HEK293T (cell line): ENCODE measurements around the gene SLC25A21.

Experiments used
- CTCF ChIA-PET: fragments of 350-600 bp; formaldehyde crosslinking; extraction: SDS; loops from one replicate; lab custom pipeline; 2021; ENCODE audit warnings: antibody characterized with exemption, inconsistent platforms; lab: Yijun Ruan, JAX
- POLR2A ChIA-PET: fragments of 350-600 bp; formaldehyde crosslinking; extraction: SDS; loops from one replicate; lab custom pipeline; 2020; ENCODE audit warnings: antibody characterized with exemption, inconsistent platforms; lab: Yijun Ruan, JAX
- DNase-seq: peaks from one replicate; pipeline ENCODE4 v3.0.0; 2012; ENCODE audit warnings: mixed read lengths; ENCODE audit errors: extremely low spot score
- ARNT ChIP-seq: fragments of 450-650 bp; IDR thresholded peaks from 2 replicates; pipeline ENCODE4 v1.6.1; 2017; ENCODE audit warnings: mild to moderate bottlenecking
- BHLHE40 ChIP-seq: fragments of 450-650 bp; IDR thresholded peaks from 2 replicates; pipeline ENCODE4 v1.6.1; 2016; ENCODE audit warnings: mild to moderate bottlenecking, moderate library complexity, borderline replicate concordance
- CTBP1 ChIP-seq: fragments of 450-650 bp; IDR thresholded peaks from 2 replicates; pipeline ENCODE4 v1.6.1; 2016; ENCODE audit warnings: borderline replicate concordance
- ELF4 ChIP-seq: fragments of 450-650 bp; IDR thresholded peaks from 2 replicates; pipeline ENCODE4 v1.6.1; 2017; ENCODE audit warnings: antibody characterized with exemption
- FOXA1 ChIP-seq: fragments of 450-650 bp; IDR thresholded peaks from 2 replicates; pipeline ENCODE4 v1.6.1; 2016; ENCODE audit warnings: mild to moderate bottlenecking
- FOXK2 ChIP-seq: fragments of 450-650 bp; IDR thresholded peaks from 2 replicates; pipeline ENCODE4 v1.6.1; 2016; ENCODE audit warnings: mild to moderate bottlenecking
- FOXM1 ChIP-seq: fragments of 450-650 bp; IDR thresholded peaks from 2 replicates; pipeline ENCODE4 v1.6.1; 2017; ENCODE audit warnings: mild to moderate bottlenecking, borderline replicate concordance
- HDGF ChIP-seq: fragments of 450-650 bp; IDR thresholded peaks from 2 replicates; pipeline ENCODE4 v1.6.1; 2017; ENCODE audit warnings: antibody characterized with exemption, borderline replicate concordance
- L3MBTL2 ChIP-seq: fragments of 450-650 bp; conservative IDR thresholded peaks from 2 replicates; pipeline ENCODE4 v1.6.1; 2016; ENCODE audit warnings: mild to moderate bottlenecking
- LEF1 ChIP-seq: fragments of 450-650 bp; IDR thresholded peaks from 2 replicates; pipeline ENCODE4 v1.6.1; 2017; ENCODE audit warnings: mild to moderate bottlenecking, borderline replicate concordance
- NFRKB ChIP-seq: fragments of 450-650 bp; IDR thresholded peaks from 2 replicates; pipeline ENCODE4 v1.6.1; 2016; ENCODE audit warnings: mild to moderate bottlenecking, moderate library complexity
- SP1 ChIP-seq: fragments of 450-650 bp; IDR thresholded peaks from 2 replicates; pipeline ENCODE4 v1.6.1; 2017
- SUZ12 ChIP-seq: fragments of 450-650 bp; IDR thresholded peaks from 2 replicates; pipeline ENCODE4 v1.6.1; 2016; ENCODE audit warnings: mild to moderate bottlenecking
- TARDBP ChIP-seq: fragments of 450-650 bp; IDR thresholded peaks from 2 replicates; pipeline ENCODE4 v1.6.1; 2016
- ZNF384 ChIP-seq: fragments of 450-650 bp; IDR thresholded peaks from 2 replicates; pipeline ENCODE4 v1.6.1; 2016
- TF ChIP-seq, protein P1 (sequence below): fragments of 450-650 bp; IDR thresholded peaks from 2 replicates; pipeline ENCODE4 v1.6.1; 2016

The SLC25A21 gene

DNA sequence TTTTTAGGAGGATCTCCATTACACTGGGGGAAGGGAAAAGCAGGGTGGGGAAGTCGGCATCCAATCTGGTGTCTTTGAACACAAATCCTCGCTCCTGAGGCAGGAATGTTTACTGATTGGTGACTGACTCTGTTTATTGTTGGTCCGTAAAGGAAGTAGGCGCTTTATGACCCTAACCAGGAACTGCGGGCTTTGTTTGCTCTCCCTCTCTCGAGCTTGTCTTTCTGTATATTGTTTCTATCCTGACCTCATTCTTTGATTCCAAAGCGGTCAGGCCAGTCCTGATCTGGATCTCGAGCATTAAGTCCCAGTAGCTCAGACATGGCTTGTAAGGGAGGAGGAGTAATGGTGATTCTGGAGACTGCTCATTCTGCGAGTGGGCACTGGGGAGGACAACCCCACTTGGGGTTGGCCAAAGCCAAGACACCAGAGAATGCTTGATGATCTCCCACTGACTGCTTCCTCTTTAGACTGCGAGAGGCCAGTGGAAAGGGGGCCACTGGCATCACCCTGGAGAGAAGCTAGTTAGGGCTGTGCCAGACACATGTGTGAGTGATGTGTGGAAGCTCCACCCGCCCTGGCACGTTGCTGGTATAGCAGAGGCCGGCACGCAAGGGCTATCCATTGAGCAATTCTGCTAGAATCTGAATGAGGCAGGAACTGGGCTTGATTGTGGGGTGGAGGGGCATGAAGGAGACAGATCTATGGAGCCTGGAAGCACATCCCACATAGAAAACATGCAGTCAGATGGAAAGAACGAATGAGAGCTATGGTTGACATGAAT lies 316.1 kb downstream of the SLC25A21 start:
- TF ChIP-seq, protein P1, sequence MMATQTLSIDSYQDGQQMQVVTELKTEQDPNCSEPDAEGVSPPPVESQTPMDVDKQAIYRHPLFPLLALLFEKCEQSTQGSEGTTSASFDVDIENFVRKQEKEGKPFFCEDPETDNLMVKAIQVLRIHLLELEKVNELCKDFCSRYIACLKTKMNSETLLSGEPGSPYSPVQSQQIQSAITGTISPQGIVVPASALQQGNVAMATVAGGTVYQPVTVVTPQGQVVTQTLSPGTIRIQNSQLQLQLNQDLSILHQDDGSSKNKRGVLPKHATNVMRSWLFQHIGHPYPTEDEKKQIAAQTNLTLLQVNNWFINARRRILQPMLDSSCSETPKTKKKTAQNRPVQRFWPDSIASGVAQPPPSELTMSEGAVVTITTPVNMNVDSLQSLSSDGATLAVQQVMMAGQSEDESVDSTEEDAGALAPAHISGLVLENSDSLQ: no peak
- TF ChIP-seq L3MBTL2 (no peak), HDGF (no peak), LEF1 (no peak), FOXK2 (no peak), TARDBP (no peak), CTBP1 (no peak), SUZ12 (no peak), FOXA1 (no peak), ARNT (no peak), BHLHE40 (no peak), ZNF384 (no peak), ELF4 (no peak), NFRKB (no peak), SP1 (no peak), FOXM1 (no peak)
- CTCF ChIA-PET: no interaction called here
- POLR2A ChIA-PET: no interaction called here
- DNase-seq: no peak

- TF ChIP-seq ELF4 (no peak), LEF1 (no peak)
- TF ChIP-seq, protein P1: no peak
- ChIA-PET POLR2A (no interaction called here), CTCF (no interaction called here)
- DNase-seq: no peak
Observed at GRCh38 chr14:36855396-36855795, 317.0 kb downstream of the SLC25A21 start.

- POLR2A ChIA-PET: no interaction called here
- TF ChIP-seq SUZ12 (no peak), SP1 (no peak), TARDBP (no peak), NFRKB (no peak), L3MBTL2 (no peak), ARNT (no peak), BHLHE40 (no peak), FOXK2 (no peak), HDGF (no peak), ELF4 (no peak), FOXA1 (no peak), FOXM1 (no peak), CTBP1 (no peak), ZNF384 (no peak), LEF1 (no peak)
- TF ChIP-seq, protein P1: no peak
- CTCF ChIA-PET: interaction anchor here (1.3 kb wide), 1 partner anchor 10 kb away, joined by 6 read pairs; no protein-coding TSS in a partner anchor
- no peak for DNase-seq
Observed at GRCh38 chr14:36852981-36853691, 319.3 kb downstream of the SLC25A21 start.

- DNase-seq: no peak
- TF ChIP-seq FOXM1 (no peak), TARDBP (no peak), FOXA1 (no peak), ELF4 (no peak), SP1 (no peak), ZNF384 (no peak)
- TF ChIP-seq, protein P1: peak; percentile 85
- POLR2A ChIA-PET: no interaction called here
- CTCF ChIA-PET: no interaction called here
Observed at GRCh38 chr14:36848213-36848612, 324.2 kb downstream of the SLC25A21 start.

DNA sequence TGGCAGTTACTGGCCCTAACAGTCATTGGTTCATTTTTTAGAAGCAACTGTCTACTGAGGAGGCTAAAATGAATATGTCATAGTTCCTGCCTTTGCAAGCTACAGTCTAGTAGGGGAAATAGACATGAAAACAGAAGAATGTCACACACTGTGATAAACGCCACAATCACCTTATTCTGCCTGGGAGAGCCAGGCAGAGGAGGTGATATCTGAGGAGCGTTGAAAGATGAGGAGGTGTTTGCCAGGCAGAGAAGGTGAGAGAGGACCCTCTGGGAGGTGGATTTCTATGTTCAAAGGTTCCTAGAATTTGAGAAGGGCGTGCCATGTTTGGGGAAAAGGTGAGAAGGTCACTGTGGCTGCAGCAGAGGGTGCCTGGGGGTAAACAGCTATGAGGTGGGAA lies 325.0 kb downstream of the SLC25A21 start:
- no peak for DNase-seq
- POLR2A ChIA-PET: no interaction called here
- TF ChIP-seq FOXM1 (no peak), ARNT (no peak), HDGF (no peak), SP1 (no peak), L3MBTL2 (no peak), ZNF384 (no peak), TARDBP (no peak), LEF1 (no peak), BHLHE40 (no peak), SUZ12 (no peak), NFRKB (no peak), CTBP1 (no peak), ELF4 (no peak), FOXK2 (no peak), FOXA1 (no peak)
- TF ChIP-seq, protein P1: no peak
- CTCF ChIA-PET: no interaction called here
